ENCODE measurements around the gene OR52N4.

OR52N4 gene

GRCh38 chr11:5726351-5726750 lies 27.7 kb upstream of the OR52N4 start:
- no peak for DNase-seq (ENCODE audit: low read depth)
- TF ChIP-seq, protein P1, sequence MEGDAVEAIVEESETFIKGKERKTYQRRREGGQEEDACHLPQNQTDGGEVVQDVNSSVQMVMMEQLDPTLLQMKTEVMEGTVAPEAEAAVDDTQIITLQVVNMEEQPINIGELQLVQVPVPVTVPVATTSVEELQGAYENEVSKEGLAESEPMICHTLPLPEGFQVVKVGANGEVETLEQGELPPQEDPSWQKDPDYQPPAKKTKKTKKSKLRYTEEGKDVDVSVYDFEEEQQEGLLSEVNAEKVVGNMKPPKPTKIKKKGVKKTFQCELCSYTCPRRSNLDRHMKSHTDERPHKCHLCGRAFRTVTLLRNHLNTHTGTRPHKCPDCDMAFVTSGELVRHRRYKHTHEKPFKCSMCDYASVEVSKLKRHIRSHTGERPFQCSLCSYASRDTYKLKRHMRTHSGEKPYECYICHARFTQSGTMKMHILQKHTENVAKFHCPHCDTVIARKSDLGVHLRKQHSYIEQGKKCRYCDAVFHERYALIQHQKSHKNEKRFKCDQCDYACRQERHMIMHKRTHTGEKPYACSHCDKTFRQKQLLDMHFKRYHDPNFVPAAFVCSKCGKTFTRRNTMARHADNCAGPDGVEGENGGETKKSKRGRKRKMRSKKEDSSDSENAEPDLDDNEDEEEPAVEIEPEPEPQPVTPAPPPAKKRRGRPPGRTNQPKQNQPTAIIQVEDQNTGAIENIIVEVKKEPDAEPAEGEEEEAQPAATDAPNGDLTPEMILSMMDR (IDR thresholded peaks at IDR 0.05; ENCODE audit: low read depth, low read length, missing control alignments): no peak
- in situ Hi-C loops (cut with HindIII; ENCODE audit: low sequenced_read_pairs): no loop called here
- H3K4me3 ChIP-seq (ENCODE audit: low read depth, low read length): no peak overlapping the region

DNA sequence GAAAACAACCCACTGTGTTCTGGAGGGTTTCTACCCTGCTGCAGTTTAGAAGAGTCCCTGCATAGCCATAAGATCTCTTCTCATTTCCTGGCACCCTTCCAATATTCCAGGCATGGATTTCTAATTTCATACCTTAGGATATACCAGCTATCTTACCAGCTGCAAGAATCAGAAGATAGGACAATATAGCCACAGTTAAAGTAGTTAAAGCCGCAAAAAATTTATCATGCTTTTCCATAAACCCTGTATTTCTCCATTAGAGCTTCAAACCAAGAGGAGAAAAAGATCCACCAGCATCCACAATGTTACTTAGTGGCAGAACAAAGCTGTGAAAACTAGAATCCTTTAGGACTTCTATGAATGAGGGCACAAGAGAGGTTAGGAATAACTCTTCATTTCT lies 26.4 kb upstream of the OR52N4 start:
- no peak for DNase-seq (ENCODE audit: low read depth)
- no peak overlapping the region for H3K4me3 ChIP-seq (ENCODE audit: low read depth, low read length)
- TF ChIP-seq, protein P1 (IDR thresholded peaks at IDR 0.05; ENCODE audit: low read depth, low read length, missing control alignments): no peak
- in situ Hi-C loops (cut with HindIII; ENCODE audit: low sequenced_read_pairs): no loop called here

DNA sequence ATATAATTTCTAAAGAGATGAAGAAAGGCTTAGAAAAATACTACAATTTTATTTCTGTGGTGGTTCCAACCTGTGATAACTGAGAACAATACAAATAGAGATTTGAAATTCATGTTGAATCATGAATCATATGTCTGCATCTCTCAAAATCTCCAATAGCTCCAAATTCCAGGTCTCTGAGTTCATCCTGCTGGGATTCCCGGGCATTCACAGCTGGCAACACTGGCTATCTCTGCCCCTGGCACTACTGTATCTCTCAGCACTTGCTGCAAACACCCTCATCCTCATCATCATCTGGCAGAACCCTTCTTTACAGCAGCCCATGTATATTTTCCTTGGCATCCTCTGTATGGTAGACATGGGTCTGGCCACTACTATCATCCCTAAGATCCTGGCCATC lies 17.6 kb upstream of the OR52N4 start, which contains the start of gene OR56B1:
TSS of gene OR56B1 (plus strand) at position 53 of the 400 bp plus-strand sequence. CDS start at position 122, 69 bp downstream.
- DNase-seq (ENCODE audit: low read depth): no peak
- in situ Hi-C loops (cut with HindIII; ENCODE audit: low sequenced_read_pairs): no loop called here
- TF ChIP-seq, protein P1 (IDR thresholded peaks at IDR 0.05; ENCODE audit: low read depth, low read length, missing control alignments): no peak
- no peak within 1 kb of the TSS for H3K4me3 ChIP-seq (ENCODE audit: low read depth, low read length)

DNA sequence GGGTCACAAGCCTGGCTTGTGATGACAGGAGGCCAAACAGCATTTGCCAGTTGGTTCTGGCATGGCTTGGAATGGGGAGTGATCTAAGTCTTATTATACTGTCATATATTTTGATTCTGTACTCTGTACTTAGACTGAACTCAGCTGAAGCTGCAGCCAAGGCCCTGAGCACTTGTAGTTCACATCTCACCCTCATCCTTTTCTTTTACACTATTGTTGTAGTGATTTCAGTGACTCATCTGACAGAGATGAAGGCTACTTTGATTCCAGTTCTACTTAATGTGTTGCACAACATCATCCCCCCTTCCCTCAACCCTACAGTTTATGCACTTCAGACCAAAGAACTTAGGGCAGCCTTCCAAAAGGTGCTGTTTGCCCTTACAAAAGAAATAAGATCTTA lies 17.0 kb upstream of the OR52N4 start:
- no peak overlapping the region for H3K4me3 ChIP-seq (ENCODE audit: low read depth, low read length)
- peak; percentile 61 for DNase-seq (ENCODE audit: low read depth)
- in situ Hi-C loops (cut with HindIII; ENCODE audit: low sequenced_read_pairs): no loop called here
- TF ChIP-seq, protein P1 (IDR thresholded peaks at IDR 0.05; ENCODE audit: low read depth, low read length, missing control alignments): no peak

DNA sequence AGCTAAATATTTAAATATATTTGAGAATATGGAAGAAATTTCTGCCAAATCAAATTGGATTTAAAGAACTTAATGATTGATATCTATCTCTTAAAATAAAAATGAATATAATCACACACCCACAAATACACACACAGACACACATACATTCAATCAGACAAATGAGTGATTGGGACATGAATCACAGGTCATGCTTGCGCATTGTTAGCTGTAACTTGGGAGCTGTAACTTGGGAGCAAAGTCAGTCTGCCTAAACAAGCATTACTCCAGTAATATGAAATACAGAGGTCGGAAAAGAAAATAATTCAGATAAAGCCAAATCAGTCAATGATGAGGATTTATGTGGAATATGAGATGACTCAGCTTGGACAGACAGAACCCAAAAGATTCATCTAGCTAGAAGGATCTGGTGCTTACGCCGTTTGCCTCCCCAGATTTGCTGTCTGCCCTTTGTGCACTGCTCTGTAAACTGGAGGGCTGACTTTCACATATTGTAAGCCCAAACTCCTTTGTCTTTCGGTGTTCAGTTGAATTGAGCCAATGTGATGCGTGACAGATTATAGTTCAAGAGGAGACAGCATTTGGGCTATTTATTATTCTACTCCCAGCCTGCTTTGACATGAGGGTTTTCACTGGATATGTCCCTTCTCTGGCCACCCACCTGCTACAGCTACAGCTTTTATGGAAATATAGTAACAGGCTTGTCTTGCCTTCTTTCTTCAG lies 16.2 kb upstream of the OR52N4 start:
- no peak overlapping the region for H3K4me3 ChIP-seq (ENCODE audit: low read depth, low read length)
- no peak for DNase-seq (ENCODE audit: low read depth)
- in situ Hi-C loops (cut with HindIII; ENCODE audit: low sequenced_read_pairs): no loop called here
- TF ChIP-seq, protein P1 (IDR thresholded peaks at IDR 0.05; ENCODE audit: low read depth, low read length, missing control alignments): no peak

- TF ChIP-seq, protein P1 (IDR thresholded peaks at IDR 0.05; ENCODE audit: low read depth, low read length, missing control alignments): no peak
- in situ Hi-C loops (cut with HindIII; ENCODE audit: low sequenced_read_pairs): no loop called here
- no peak overlapping the region for H3K4me3 ChIP-seq (ENCODE audit: low read depth, low read length)
- no peak for DNase-seq (ENCODE audit: low read depth)
Measured at GRCh38 chr11:5738431-5738830, 15.6 kb upstream of the OR52N4 start.

Measured in astrocyte of the cerebellum (primary cell).